ENCODE results near the gene SORCS3.

Gene SORCS3

DNA sequence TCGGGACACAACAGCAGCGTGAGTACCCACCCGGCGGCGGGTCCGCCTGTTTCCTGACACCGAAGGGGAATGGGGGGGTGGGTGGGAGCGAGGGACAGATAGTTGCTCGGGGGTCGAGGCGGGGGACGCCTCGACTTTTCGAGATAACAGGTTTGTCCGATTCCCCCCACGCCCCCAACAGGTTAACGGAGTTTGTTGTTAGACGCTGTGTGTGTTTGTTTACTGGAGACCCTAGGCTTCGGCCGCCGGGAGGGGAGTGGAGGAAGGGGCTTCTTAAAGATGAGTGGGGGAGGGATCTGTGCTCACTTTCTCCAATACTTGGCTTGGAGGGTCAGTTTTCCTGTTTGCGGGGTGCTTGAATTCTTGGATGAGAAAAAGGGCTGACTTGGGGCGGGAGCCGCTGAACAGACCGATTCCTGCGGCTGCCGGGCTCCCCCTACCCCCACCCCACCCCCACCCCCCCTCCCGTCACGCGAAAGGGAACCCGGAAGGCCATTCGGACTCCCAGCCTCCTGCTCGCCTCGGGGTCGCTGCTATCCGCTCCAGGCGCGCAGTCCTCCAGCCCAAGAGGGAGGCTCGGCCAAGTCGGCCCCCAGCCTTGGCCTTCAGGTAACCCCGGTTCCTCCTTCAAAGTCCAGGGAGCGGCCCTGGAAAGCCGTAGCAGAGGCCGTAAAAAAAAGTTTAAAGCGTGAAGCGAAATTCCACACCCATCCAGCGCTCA is 1.0 kb downstream of the SORCS3 start:
- H3K4me3 ChIP-seq: no peak overlapping the region
- no peak for TF ChIP-seq EZH2 (IDR thresholded peaks at IDR 0.05)
- TF ChIP-seq POLR2AphosphoS5 (IDR thresholded peaks at IDR 0.05; ENCODE audit: borderline replicate concordance, low read depth, low read length): no peak
- no peak for TF ChIP-seq FOXP2 (optimal IDR thresholded peaks at IDR 0.05; ENCODE audit: control extremely low read depth, extremely low read length, insufficient read depth)
- H3K9me3 ChIP-seq (ENCODE audit: low read depth, low read length): no peaks in the 10 kb centered on the region
- H3K27ac ChIP-seq: no peak overlapping the region
- no peak overlapping the region for H3K9ac ChIP-seq (ENCODE audit: insufficient read length)
- H3K36me3 ChIP-seq (ENCODE audit: insufficient read depth, low read length): no peaks in the 10 kb centered on the region
- DNase-seq (ENCODE audit: low read depth, low spot score): no peak

DNA sequence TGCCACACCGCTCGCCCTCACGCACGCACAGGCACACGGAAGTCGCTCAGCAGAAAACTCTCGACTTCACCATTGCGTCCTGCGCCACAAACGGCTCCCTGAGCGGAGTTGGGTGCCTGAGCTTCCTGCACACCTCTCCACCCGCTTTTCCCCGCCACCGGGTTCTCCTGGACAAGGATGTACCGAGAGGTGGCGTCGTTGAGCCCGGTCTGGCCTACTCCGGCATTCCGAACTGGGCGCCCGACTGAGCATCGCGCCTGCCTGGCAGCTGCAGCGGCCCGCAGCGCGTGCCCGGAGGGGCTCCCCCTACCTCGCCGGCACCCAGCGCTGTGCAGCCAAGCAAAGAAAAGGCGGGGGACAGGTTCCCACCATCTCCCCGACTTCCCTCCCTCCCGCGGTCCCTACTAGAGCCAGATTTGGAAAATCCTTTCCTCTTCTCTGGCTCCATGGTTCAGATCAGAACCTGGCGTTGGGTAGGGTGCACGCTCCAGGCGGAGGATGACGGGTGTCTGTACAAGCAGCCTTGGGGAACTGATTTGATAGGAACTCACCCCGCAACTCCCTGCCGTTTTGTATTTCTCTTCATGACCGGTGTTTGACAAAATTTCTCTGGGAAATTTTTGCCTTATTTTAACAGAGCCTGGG is 1.7 kb downstream of the SORCS3 start:
- H3K9me3 ChIP-seq (ENCODE audit: low read depth, low read length): no peaks in the 10 kb centered on the region
- H3K4me3 ChIP-seq: no peak overlapping the region
- no peak overlapping the region for H3K9ac ChIP-seq (ENCODE audit: insufficient read length)
- TF ChIP-seq FOXP2 (optimal IDR thresholded peaks at IDR 0.05; ENCODE audit: control extremely low read depth, extremely low read length, insufficient read depth) (no peak), EZH2 (IDR thresholded peaks at IDR 0.05) (no peak), POLR2AphosphoS5 (IDR thresholded peaks at IDR 0.05; ENCODE audit: borderline replicate concordance, low read depth, low read length) (no peak)
- no peaks in the 10 kb centered on the region for H3K36me3 ChIP-seq (ENCODE audit: insufficient read depth, low read length)
- no peak overlapping the region for H3K27ac ChIP-seq
- DNase-seq (ENCODE audit: low read depth, low spot score): no peak

DNA sequence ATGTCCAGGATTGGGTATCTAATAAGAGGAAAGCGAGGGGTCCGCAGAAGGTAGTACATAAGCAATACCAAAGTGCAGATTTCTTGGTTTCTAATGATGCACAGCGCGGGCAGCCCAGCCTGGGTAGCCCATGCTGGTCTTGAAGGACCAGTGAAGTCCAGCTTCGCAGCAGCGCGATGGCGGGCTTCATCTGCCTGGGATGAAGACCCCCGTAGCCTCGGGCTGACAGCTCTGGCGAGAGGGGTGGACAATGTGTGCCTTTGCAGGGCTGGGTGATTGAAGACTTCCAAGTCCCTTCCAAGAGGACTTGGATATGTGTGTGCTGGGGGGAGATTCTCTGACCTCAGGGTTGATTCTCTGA is 2.2 kb downstream of the SORCS3 start:
- H3K27ac ChIP-seq: no peak overlapping the region
- H3K36me3 ChIP-seq (ENCODE audit: insufficient read depth, low read length): no peaks in the 10 kb centered on the region
- TF ChIP-seq EZH2 (IDR thresholded peaks at IDR 0.05) (no peak), FOXP2 (optimal IDR thresholded peaks at IDR 0.05; ENCODE audit: control extremely low read depth, extremely low read length, insufficient read depth) (no peak), POLR2AphosphoS5 (IDR thresholded peaks at IDR 0.05; ENCODE audit: borderline replicate concordance, low read depth, low read length) (no peak)
- no peaks in the 10 kb centered on the region for H3K9me3 ChIP-seq (ENCODE audit: low read depth, low read length)
- no peak overlapping the region for H3K4me3 ChIP-seq
- DNase-seq (ENCODE audit: low read depth, low spot score): no peak
- H3K9ac ChIP-seq (ENCODE audit: insufficient read length): no peak overlapping the region

DNA sequence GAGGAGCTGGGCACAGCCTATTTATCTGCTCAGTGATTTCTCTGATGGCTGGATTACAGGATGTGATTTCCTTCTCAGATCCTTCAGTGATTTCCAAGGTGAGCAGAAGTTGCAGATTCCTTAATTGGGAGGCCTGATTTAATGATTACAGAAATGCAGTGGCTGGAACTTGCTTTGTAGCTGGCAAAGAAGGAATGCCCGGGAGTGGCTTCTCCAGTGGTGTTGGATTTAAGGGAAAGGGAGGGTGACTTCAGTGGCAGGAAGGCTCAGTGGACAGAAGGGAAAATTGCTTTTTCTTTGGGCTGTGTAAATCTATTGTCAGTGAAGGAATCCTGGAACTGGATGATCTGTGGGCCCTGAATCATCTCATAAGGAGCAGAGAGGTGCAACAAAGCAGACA is 5.1 kb downstream of the SORCS3 start:
- Histone ChIP-seq H3K27ac (no peak overlapping the region), H3K9ac (ENCODE audit: insufficient read length) (no peak overlapping the region), H3K4me3 (no peak overlapping the region), H3K9me3 (ENCODE audit: low read depth, low read length) (no peaks in the 10 kb centered on the region), H3K36me3 (ENCODE audit: insufficient read depth, low read length) (no peaks in the 10 kb centered on the region)
- no peak for DNase-seq (ENCODE audit: low read depth, low spot score)
- TF ChIP-seq FOXP2 (optimal IDR thresholded peaks at IDR 0.05; ENCODE audit: control extremely low read depth, extremely low read length, insufficient read depth): no peak
- TF ChIP-seq POLR2AphosphoS5 (IDR thresholded peaks at IDR 0.05; ENCODE audit: borderline replicate concordance, low read depth, low read length): no peak
- no peak for TF ChIP-seq EZH2 (IDR thresholded peaks at IDR 0.05)

DNA sequence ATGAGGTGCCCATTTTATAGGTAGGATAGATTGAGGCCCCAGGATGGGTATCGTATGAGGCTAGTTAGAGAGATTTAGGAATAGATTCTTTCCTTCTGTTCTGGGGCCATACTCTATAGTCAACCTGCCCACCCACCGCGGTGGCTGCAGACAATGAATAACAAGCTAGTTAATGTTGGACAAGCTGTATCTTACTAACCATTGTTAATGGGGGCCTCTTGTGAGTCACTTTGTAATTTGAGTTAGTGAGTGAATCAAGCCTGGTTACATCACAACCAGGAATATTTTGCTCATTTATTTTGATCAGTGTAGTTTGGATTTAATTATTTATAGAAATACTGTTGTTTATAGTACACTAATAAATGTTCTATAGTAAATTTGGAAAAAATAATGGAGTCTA is 7.3 kb downstream of the SORCS3 start:
- no peak overlapping the region for H3K9ac ChIP-seq (ENCODE audit: insufficient read length)
- TF ChIP-seq FOXP2 (optimal IDR thresholded peaks at IDR 0.05; ENCODE audit: control extremely low read depth, extremely low read length, insufficient read depth) (no peak), POLR2AphosphoS5 (IDR thresholded peaks at IDR 0.05; ENCODE audit: borderline replicate concordance, low read depth, low read length) (no peak), EZH2 (IDR thresholded peaks at IDR 0.05) (no peak)
- no peak for DNase-seq (ENCODE audit: low read depth, low spot score)
- no peak overlapping the region for H3K4me3 ChIP-seq
- no peaks in the 10 kb centered on the region for H3K9me3 ChIP-seq (ENCODE audit: low read depth, low read length)
- H3K36me3 ChIP-seq (ENCODE audit: insufficient read depth, low read length): no peaks in the 10 kb centered on the region
- no peak overlapping the region for H3K27ac ChIP-seq

DNA sequence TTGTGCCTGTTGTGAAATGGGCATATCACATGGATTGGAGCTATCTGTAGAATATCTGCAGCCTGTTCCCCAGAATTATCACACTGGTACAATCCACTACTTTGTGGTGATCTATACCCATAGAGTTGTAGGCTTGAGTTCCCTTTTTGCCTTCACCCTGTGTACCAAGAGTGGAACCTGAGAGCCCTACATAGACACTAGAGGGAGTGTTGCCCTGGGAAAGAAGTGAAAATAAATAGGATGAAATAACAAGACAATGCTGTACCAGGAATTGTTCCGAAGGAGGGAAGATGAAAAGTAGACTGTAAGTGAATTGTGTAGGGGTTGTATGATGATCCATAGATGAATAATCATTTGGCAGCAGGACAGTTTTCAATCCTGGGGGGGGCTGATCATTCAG is 9.0 kb downstream of the SORCS3 start:
- Histone ChIP-seq H3K4me3 (no peak overlapping the region), H3K9ac (ENCODE audit: insufficient read length) (no peak overlapping the region), H3K9me3 (ENCODE audit: low read depth, low read length) (no peaks in the 10 kb centered on the region), H3K27ac (no peak overlapping the region), H3K36me3 (ENCODE audit: insufficient read depth, low read length) (no peaks in the 10 kb centered on the region)
- no peak for DNase-seq (ENCODE audit: low read depth, low spot score)
- TF ChIP-seq EZH2 (IDR thresholded peaks at IDR 0.05): no peak
- TF ChIP-seq FOXP2 (optimal IDR thresholded peaks at IDR 0.05; ENCODE audit: control extremely low read depth, extremely low read length, insufficient read depth): no peak
- TF ChIP-seq POLR2AphosphoS5 (IDR thresholded peaks at IDR 0.05; ENCODE audit: borderline replicate concordance, low read depth, low read length): no peak

DNA sequence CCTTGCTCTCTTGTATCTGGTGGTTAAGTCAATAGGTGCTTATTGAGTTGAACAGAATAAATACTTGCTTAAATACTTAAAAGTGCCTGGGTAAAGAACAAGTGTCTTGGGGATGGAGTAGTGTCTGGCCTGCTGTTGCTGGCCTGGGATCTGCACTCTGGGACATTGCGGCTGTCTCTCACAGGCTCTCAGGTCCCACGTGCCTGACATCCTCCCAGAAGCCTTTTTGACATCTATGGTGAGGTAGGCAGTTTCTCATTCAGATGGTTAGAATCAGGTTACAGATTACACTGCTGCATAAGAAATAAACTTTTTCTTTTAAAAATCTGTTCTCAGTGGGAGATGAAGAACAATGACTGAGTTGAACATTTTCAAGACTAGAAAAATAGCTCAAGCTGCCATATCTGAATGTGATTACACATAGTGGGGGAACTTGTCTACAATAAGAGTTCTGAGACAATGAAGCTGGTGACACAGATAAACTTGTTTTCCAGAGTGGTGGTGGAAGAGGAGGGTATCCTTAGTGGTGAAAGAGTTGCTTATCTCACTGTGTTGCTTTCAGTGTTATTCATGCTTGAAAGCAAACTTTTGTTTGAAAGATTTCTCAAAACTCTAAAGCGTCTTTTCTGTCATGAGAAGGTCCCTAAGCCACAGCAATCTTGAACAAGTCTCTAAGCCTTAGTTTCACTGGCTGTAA is 9.7 kb downstream of the SORCS3 start:
- DNase-seq (ENCODE audit: low read depth, low spot score): no peak
- Histone ChIP-seq H3K27ac (no peak overlapping the region), H3K9ac (ENCODE audit: insufficient read length) (no peak overlapping the region), H3K36me3 (ENCODE audit: insufficient read depth, low read length) (no peaks in the 10 kb centered on the region), H3K4me3 (no peak overlapping the region), H3K9me3 (ENCODE audit: low read depth, low read length) (no peaks in the 10 kb centered on the region)
- TF ChIP-seq POLR2AphosphoS5 (IDR thresholded peaks at IDR 0.05; ENCODE audit: borderline replicate concordance, low read depth, low read length) (no peak), EZH2 (IDR thresholded peaks at IDR 0.05) (no peak), FOXP2 (optimal IDR thresholded peaks at IDR 0.05; ENCODE audit: control extremely low read depth, extremely low read length, insufficient read depth) (no peak)

DNA sequence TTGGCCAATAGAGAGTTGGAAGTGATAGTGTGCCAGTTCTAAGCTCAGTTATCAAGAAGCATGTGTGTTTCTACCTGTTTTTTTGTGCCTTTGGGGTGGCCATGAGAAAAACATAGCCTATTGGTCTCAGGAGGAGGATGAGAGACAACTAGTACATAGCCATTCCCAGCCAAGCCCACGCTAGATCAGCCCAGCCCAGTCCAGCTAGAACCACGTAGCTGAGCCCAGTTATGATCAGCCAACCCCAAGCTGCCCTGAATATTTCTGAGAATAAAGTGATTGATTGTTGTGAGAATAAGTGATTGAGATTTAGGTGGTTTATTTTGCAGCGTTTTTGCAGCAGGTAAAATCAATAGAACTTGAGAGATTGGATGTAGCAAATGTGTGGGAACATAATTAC is 15.9 kb downstream of the SORCS3 start:
- Histone ChIP-seq H3K27ac (no peak overlapping the region), H3K36me3 (ENCODE audit: insufficient read depth, low read length) (no peaks in the 10 kb centered on the region), H3K4me3 (no peak overlapping the region), H3K9me3 (ENCODE audit: low read depth, low read length) (no peaks in the 10 kb centered on the region), H3K9ac (ENCODE audit: insufficient read length) (no peak overlapping the region)
- DNase-seq (ENCODE audit: low read depth, low spot score): no peak
- TF ChIP-seq POLR2AphosphoS5 (IDR thresholded peaks at IDR 0.05; ENCODE audit: borderline replicate concordance, low read depth, low read length) (no peak), FOXP2 (optimal IDR thresholded peaks at IDR 0.05; ENCODE audit: control extremely low read depth, extremely low read length, insufficient read depth) (no peak), EZH2 (IDR thresholded peaks at IDR 0.05) (no peak)
